IMR-90 (cell line): Measurements from ENCODE around the gene PGA5. TPM values are rescaled to one million over a fixed set of nuclear protein-coding genes. Genes with fewer than 3 reads are reported as not detected.

Experiments
- ATAC-seq: fragments of 200-7000 bp; cut with Tn5 transposase; 2 replicates; pipeline ENCODE4 v1.9.1; 2020; ENCODE audit warnings: low read depth, mild to moderate bottlenecking, moderate library complexity
- BruUV-seq: library from RNA; stranded (reverse); fragments of 400-500 nt; replicated peaks from 2 replicates; lab custom pipeline; 2021; lab: Mats Ljungman, UMichigan
- CTCF ChIA-PET: fragments of 300-600 bp; formaldehyde crosslinking; extraction: SDS; loops from one replicate; lab custom pipeline; 2021; ENCODE audit warnings: antibody characterized with exemption; lab: Yijun Ruan, JAX
- POLR2A ChIA-PET: fragments of 300-600 bp; sonication (Branson Sonifier 250); formaldehyde crosslinking; loops from one replicate; lab custom pipeline; 2022; ENCODE audit warnings: antibody characterized with exemption; ENCODE audit not compliant: unreplicated experiment; lab: Charles Lee
- DNase-seq: peaks from one replicate; pipeline ENCODE4 v3.0.0; 2013
- H2AFZ ChIP-seq: replicated peaks from 2 replicates; pipeline ENCODE3; 2013; ENCODE audit warnings: low read length, mild to moderate bottlenecking; ENCODE audit not compliant: poor library complexity
- H2AK5ac ChIP-seq: 2 replicates; pipeline ENCODE4 v1.6.1; 2013; ENCODE audit warnings: low read depth, low read length, inconsistent platforms
- H2AK9ac ChIP-seq: replicated peaks from 2 replicates; pipeline ENCODE3; 2013; ENCODE audit warnings: mild to moderate bottlenecking, low read depth, low read length, moderate library complexity; ENCODE audit not compliant: poor library complexity
- H2BK120ac ChIP-seq: 2 replicates; pipeline ENCODE4 v1.6.1; 2013; ENCODE audit warnings: low read depth, low read length, inconsistent platforms
- H2BK15ac ChIP-seq: 3 replicates; pipeline ENCODE4 v1.6.1; 2013; ENCODE audit warnings: low read depth, low read length, inconsistent platforms
- H2BK20ac ChIP-seq: 2 replicates; pipeline ENCODE4 v1.6.1; 2013; ENCODE audit warnings: low read depth, mild to moderate bottlenecking, inconsistent platforms, low read length, moderate library complexity
- H2BK5ac ChIP-seq: 2 replicates; pipeline ENCODE4 v1.6.1; 2013; ENCODE audit warnings: mild to moderate bottlenecking, low read depth, low read length, inconsistent platforms; ENCODE audit not compliant: poor library complexity, severe bottlenecking
- H3K14ac ChIP-seq: replicated peaks from 2 replicates; pipeline ENCODE4 v1.6.1; 2013; ENCODE audit warnings: low read depth, low read length, inconsistent platforms
- H3K18ac ChIP-seq: 2 replicates; pipeline ENCODE4 v1.6.1; 2013; ENCODE audit warnings: low read depth, low read length, control low read depth
- H3K23ac ChIP-seq: 2 replicates; pipeline ENCODE4 v1.6.1; 2013; ENCODE audit warnings: low read depth, low read length, inconsistent platforms
- H3K27ac ChIP-seq: 2 replicates; pipeline ENCODE4 v1.5.1; 2013; ENCODE audit warnings: mild to moderate bottlenecking, control low read depth, low read length; ENCODE audit not compliant: insufficient read depth
- H3K27me3 ChIP-seq: 2 replicates; pipeline ENCODE4 v1.6.1; 2013; ENCODE audit warnings: low read length; ENCODE audit not compliant: control insufficient read depth, insufficient read depth
- H3K36me3 ChIP-seq: 2 replicates; pipeline ENCODE4 v1.6.1; 2013; ENCODE audit warnings: low read length, mixed read lengths; ENCODE audit not compliant: control insufficient read depth, insufficient read depth
- H3K4ac ChIP-seq: 2 replicates; pipeline ENCODE4 v1.6.1; 2013; ENCODE audit warnings: low read depth, low read length, inconsistent platforms
- H3K4me1 ChIP-seq: 2 replicates; pipeline ENCODE4 v1.6.1; 2013; ENCODE audit warnings: low read length, mixed read lengths; ENCODE audit not compliant: control insufficient read depth, insufficient read depth
- H3K4me2 ChIP-seq: 2 replicates; pipeline ENCODE4 v1.6.1; 2013; ENCODE audit warnings: low read depth, mild to moderate bottlenecking, control low read depth, low read length, moderate library complexity
- H3K4me3 ChIP-seq: 2 replicates; pipeline ENCODE4 v1.5.1; 2013; ENCODE audit warnings: low read depth, mild to moderate bottlenecking, control low read depth, low read length, moderate library complexity; ENCODE audit not compliant: insufficient read depth
- H3K56ac ChIP-seq: 2 replicates; pipeline ENCODE4 v1.6.1; 2013; ENCODE audit warnings: low read length, inconsistent platforms; ENCODE audit not compliant: insufficient read depth; ENCODE audit errors: extremely low read depth
- H3K79me1 ChIP-seq, 2 experiments: 2 replicates each; pipeline ENCODE4 v1.6.1; 2013; ENCODE audit warnings: low read length in 2 of 2, inconsistent platforms in 1 of 2, low read depth in 1 of 2
- H3K9ac ChIP-seq: 2 replicates; pipeline ENCODE4 v1.6.1; 2013; ENCODE audit warnings: low read depth, low read length, control low read depth
- H3K9me1 ChIP-seq: 2 replicates; pipeline ENCODE4 v1.6.1; 2013; ENCODE audit warnings: low read length, inconsistent platforms; ENCODE audit not compliant: insufficient read depth
- H3K9me3 ChIP-seq: 2 replicates; pipeline ENCODE4 v1.6.1; 2013; ENCODE audit warnings: low read length; ENCODE audit not compliant: control insufficient read depth, insufficient read depth
- H4K20me1 ChIP-seq: 2 replicates; pipeline ENCODE4 v1.6.1; 2013; ENCODE audit warnings: low read length, inconsistent platforms; ENCODE audit not compliant: insufficient read depth
- H4K5ac ChIP-seq: 2 replicates; pipeline ENCODE4 v1.6.1; 2013; ENCODE audit warnings: mild to moderate bottlenecking, low read depth, low read length, control low read depth
- H4K8ac ChIP-seq, 2 experiments: 2 replicates each; pipeline ENCODE4 v1.6.1; 2013; ENCODE audit warnings: low read depth in 2 of 2, low read length in 2 of 2, control low read depth in 1 of 2, inconsistent platforms in 1 of 2
- H4K91ac ChIP-seq: 2 replicates; pipeline ENCODE4 v1.6.1; 2013; ENCODE audit warnings: low read depth, low read length, inconsistent platforms; ENCODE audit not compliant: insufficient read depth
- BHLHE40 ChIP-seq: fragments of 150-350 bp; IDR thresholded peaks from 2 replicates; pipeline ENCODE4 v1.6.1; 2016; ENCODE audit warnings: mild to moderate bottlenecking, low read depth, low read length
- CEBPB ChIP-seq: IDR thresholded peaks from 2 replicates; pipeline ENCODE4 v1.6.1; 2012; ENCODE audit warnings: low read depth, low read length, improper control_type of control experiment
- FOS ChIP-seq: fragments of 150-350 bp; IDR thresholded peaks from 2 replicates; pipeline ENCODE4 v1.6.1; 2016; ENCODE audit warnings: low read depth, low read length
- MAZ ChIP-seq: IDR thresholded peaks from 2 replicates; pipeline ENCODE4 v1.6.1; 2012; ENCODE audit warnings: low read depth, mild to moderate bottlenecking, low read length, improper control_type of control experiment, moderate library complexity, borderline replicate concordance
- MXI1 ChIP-seq: IDR thresholded peaks from 2 replicates; pipeline ENCODE4 v1.6.1; 2012; ENCODE audit warnings: low read depth, mild to moderate bottlenecking, low read length, moderate library complexity, borderline replicate concordance
- NFE2L2 ChIP-seq: fragments of 150-350 bp; IDR thresholded peaks from 2 replicates; pipeline ENCODE4 v1.6.1; 2016; ENCODE audit warnings: low read depth, mild to moderate bottlenecking, low read length
- RAD21 ChIP-seq: IDR thresholded peaks from 2 replicates; pipeline ENCODE4 v1.6.1; 2012; ENCODE audit warnings: low read length, improper control_type of control experiment
- RFX5 ChIP-seq: IDR thresholded peaks from 2 replicates; pipeline ENCODE4 v1.8.0; 2012; ENCODE audit warnings: low read depth, mild to moderate bottlenecking, low read length, moderate library complexity
- WGBS, 2 experiments: methylation state at CpG; one replicate each; pipeline versions ENCODE4 v1.1.5 to v1.1.7; 2013; ENCODE audit warnings: missing lambda C conversion rate in 2 of 2; ENCODE audit not compliant: insufficient read length in 1 of 2; ENCODE audit errors: extremely low coverage in 2 of 2; 5-methylcytosine and 5-hydroxymethylcytosine counted together
- dilution Hi-C: fragments of 300-500 bp; cut with HindIII; formaldehyde crosslinking; loops from one replicate; pipeline ENCODE4 v1.14.3; 2018; ENCODE audit warnings: low sequenced_read_pairs; ENCODE audit not compliant: unreplicated experiment
- in situ Hi-C: fragments of 300-500 bp; cut with MboI; formaldehyde crosslinking; loops from 3 replicates; pipeline ENCODE4 v1.14.3; 2019; ENCODE audit warnings: low sequenced_read_pairs, inconsistent platforms, mixed read lengths
- intact Hi-C: fragments of 100-400 bp; cut with micrococcal nuclease; formaldehyde crosslinking; loops from 2 replicates; pipeline ENCODE4 v1.10.0; 2022
- polyA plus RNA-seq, 3 experiments: library from polyadenylated mRNA; depleted of rRNA; stranded (reverse); fragments of >200 nt; gene quantifications; 2 replicates each; pipeline ENCODE4 v1.2.3, GENCODE V29; 2012; ENCODE audit warnings: low replicate concordance in 1 of 3
- total RNA-seq: library from RNA; depleted of rRNA; stranded (reverse); fragments of >200 nt; gene quantifications from 2 replicates; pipeline ENCODE4 v1.2.3, GENCODE V29; 2012
- TF ChIP-seq, protein P1 (sequence below): fragments of 150-350 bp; IDR thresholded peaks from 2 replicates; pipeline ENCODE4 v1.6.1; 2017; ENCODE audit warnings: mild to moderate bottlenecking, antibody characterized with exemption, low read length, low read depth
- TF ChIP-seq, protein P2 (sequence below): fragments of 150-350 bp; IDR thresholded peaks from 2 replicates; pipeline ENCODE4 v1.6.1; 2016; ENCODE audit warnings: low read depth, mild to moderate bottlenecking, low read length, moderate library complexity, borderline replicate concordance

Gene PGA5
- total and polyA plus RNA-seq, 2 of the 4 experiments (the other 2 are of a cell fraction), result not detected

DNA sequence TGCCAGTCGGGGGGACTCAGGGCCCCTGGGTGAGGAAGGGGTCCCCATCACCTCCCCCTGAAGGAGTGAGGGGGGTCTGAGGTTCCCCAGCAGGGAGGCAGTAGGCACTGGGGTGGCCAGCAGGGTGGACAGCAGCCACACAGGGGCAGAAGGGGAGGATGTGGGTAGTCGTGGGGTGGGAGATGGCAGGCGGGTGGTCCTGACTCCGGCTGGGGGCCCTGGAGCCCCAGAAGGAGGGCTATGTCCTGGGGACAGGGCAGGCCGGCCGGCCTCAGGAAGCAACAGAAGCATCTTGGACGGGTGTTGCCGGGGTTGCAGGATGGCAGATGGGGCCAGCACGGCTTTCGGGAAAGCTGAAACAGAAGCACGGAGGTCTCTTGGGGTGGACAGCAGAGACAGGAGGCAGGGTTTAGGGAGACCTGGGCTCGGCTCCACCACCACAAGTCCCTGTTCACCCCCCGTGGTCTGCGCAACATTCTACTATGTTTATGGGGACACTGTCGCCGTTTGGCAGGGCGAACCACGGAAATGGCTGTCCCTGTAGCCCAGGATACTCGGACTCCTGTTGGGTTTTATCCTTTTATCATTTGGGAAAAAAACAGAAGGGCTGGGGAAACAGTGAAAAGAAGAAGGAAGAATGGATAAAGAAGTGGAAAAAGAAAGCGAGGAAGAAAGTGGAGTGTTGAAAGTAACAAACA, 40.1 kb downstream of the PGA5 start:
- no peak overlapping the region for H3K27ac ChIP-seq
- H3K18ac ChIP-seq, result no peak overlapping the region
- H2AK5ac ChIP-seq, result no peak overlapping the region
- in situ Hi-C loops, result no loop called here
- H4K5ac ChIP-seq, result no peak overlapping the region
- H2BK20ac ChIP-seq, result no peak overlapping the region
- H3K23ac ChIP-seq, result no peak overlapping the region
- 86 to 100% methylated on average over 1 to 8 of the region's 20 CpGs for WGBS, 2 experiments
- BruUV-seq, result no TSS peak
- ATAC-seq (no peak), DNase-seq (no peak)
- dilution Hi-C loops, result no loop called here
- intact Hi-C loops, result no loop called here
- H3K9ac ChIP-seq, result no peak overlapping the region
- no peaks in the 10 kb centered on the region for H3K9me3 ChIP-seq
- no peak overlapping the region for H2BK120ac ChIP-seq
- ChIA-PET POLR2A (interaction anchor here (0.6 kb wide), 1 partner anchor 606 kb away, joined by 10 read pairs; no protein-coding TSS in a partner anchor), CTCF (no interaction called here)
- H3K14ac ChIP-seq, result no peak overlapping the region
- H3K4me2 ChIP-seq, result no peak overlapping the region
- H4K91ac ChIP-seq, result no peak overlapping the region
- H3K79me1 ChIP-seq, result no peaks in the 10 kb centered on the region
- no peaks in the 10 kb centered on the region; the same call in 1 of the 2 replicates for H3K27me3 ChIP-seq
- no peaks in the 10 kb centered on the region for H3K4me1 ChIP-seq
- H4K8ac ChIP-seq, result no peak overlapping the region
- H2BK5ac ChIP-seq, result no peak overlapping the region
- H3K4ac ChIP-seq, result no peak overlapping the region
- no peaks in the 10 kb centered on the region; the same call in 1 of the 2 replicates for H3K36me3 ChIP-seq
- H2AFZ ChIP-seq, result no peak overlapping the region
- no peak overlapping the region for H2AK9ac ChIP-seq
- H3K56ac ChIP-seq, result no peak overlapping the region
- TF ChIP-seq, protein P1, sequence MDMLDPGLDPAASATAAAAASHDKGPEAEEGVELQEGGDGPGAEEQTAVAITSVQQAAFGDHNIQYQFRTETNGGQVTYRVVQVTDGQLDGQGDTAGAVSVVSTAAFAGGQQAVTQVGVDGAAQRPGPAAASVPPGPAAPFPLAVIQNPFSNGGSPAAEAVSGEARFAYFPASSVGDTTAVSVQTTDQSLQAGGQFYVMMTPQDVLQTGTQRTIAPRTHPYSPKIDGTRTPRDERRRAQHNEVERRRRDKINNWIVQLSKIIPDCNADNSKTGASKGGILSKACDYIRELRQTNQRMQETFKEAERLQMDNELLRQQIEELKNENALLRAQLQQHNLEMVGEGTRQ, result no peak
- TF ChIP-seq, protein P2, sequence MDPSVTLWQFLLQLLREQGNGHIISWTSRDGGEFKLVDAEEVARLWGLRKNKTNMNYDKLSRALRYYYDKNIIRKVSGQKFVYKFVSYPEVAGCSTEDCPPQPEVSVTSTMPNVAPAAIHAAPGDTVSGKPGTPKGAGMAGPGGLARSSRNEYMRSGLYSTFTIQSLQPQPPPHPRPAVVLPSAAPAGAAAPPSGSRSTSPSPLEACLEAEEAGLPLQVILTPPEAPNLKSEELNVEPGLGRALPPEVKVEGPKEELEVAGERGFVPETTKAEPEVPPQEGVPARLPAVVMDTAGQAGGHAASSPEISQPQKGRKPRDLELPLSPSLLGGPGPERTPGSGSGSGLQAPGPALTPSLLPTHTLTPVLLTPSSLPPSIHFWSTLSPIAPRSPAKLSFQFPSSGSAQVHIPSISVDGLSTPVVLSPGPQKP, result no peak
- TF ChIP-seq MXI1 (no peak), RFX5 (no peak), FOS (no peak), BHLHE40 (no peak), CEBPB (no peak), NFE2L2 (no peak), MAZ (no peak), RAD21 (no peak)
- H2BK15ac ChIP-seq, result no peak overlapping the region
- H3K9me1 ChIP-seq, result 0 out of 2 replicates have a peak, but pooled peaks cover 4% of the 10 kb centered on the region
- no peak overlapping the region for H3K4me3 ChIP-seq
- H4K20me1 ChIP-seq, result no peaks in the 10 kb centered on the region
